Activated CD8-positive, alpha-beta memory T cell treated with anti-CD3 and anti-CD28 coated beads, Interleukin-2, amount 50 U/mL, for 48 hours (primary cell): ENCODE results near the gene CD53.

Source experiments
- DNase-seq: peaks from one replicate; pipeline ENCODE4 v3.0.0-alpha.2; 2020

Gene CD53

DNA sequence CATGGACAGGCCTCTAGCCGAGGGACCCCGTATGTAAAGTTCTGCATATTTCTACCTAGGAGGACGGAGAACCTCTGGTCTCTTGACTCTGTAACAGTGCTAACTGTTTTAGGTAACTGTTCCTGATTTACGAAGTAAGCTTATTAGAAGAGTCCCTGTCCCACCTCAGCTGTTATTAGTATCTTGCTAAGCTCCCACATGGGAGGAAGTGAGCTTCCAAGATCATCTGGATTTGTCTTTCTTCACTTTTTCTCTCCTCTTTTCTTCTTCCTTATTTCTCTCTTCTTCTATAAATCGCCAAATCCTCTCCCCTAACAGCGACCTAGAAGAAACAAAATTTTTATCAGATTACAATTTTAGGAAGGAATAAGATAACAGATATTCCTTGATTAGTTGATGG, 4.4 kb downstream of the CD53 start:
- DNase-seq = no peak

- DNase-seq = no peak
Measured at GRCh38 chr1:110877776-110878175, 4.8 kb downstream of the CD53 start.

DNA sequence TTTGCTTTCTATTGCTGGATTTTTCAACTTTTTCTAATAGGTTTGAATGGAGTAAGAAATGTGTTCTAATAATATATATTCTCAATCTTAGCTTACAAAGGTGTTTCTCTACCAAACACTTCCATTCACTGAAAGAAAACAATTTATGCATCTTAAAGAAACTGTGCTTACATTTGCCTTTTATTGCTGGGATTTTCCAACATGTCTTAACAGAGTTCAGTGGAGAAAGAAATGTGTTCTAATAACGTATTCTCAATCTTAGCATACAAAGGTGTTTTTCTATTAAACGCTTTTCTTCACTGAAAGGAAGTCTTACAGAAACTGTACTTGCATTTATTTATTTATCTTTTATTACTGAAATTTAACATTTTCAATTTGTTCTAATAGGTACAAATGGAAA, 5.6 kb downstream of the CD53 start:
- no peak for DNase-seq

GRCh38 chr1:110878993-110879392, 6.0 kb downstream of the CD53 start:
- no peak for DNase-seq

DNA sequence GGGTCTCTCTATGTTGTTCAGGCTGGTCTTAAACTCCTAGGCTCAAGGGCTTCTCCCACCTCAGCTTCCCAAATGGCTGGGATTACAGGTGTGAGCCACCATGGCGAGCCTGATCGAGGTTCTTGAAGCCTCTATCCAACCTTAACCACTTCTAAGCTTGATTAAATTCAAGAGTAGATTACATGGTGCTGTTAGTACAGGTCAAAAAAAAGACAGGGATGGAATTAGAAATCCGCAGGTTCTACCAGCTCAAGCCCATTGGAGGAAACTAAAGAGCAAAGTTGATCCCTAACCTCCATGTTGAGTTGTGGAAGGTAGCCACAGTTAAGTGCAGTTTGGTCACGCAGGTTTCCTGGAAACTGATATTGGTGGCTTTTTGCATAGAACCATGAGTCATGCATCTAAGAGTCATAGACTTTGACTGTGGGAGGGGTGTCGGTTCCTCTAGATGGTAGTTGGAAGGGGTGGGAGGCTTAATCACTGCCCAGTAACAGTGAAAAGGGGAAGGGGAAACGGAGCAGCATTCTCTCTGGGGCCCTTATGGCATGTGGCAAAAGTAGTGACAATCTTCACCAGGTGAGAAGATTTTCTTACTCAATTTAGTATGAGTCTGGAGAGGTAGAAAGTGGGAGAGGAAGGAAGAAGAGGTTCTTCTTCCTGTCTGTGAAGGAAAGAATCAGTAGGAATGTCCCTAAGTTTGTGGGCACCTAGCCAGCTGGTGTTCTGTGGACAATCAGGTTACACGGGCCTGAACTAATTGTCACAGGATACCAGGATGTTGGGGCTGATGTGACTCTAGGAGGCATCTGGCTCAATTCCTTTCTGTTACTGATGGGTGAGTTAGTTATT, 7.0 kb downstream of the CD53 start:
- DNase-seq = no peak

DNA sequence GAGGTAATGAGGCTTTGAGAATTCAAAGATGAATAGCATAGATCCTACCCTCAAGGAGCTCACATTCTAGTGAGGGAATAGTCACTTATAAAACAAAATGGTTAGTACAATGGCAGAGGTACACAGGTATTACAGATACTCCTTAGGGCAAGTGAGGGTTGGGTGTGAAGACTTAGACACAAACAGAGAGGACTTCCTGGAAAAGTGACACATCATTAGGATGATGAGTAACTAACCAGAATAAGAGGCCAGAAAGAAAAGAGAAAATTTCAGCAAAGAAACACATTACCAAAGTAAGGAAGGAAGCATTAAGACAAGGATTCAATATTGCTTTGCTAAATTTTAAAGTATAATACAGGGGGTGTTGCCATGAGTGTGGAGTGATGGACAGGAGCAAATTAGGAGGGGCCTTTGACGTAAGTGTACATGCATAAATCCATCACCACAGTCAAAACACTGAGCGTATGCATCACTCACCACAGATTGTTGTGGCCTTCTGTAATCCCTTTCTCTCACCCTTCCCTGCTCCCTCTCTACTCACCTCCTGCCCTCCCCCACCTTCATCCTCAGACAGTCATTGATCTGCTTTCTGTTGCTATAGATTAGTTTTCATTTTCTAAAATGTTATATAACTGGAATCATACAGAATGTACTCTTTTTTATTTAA, 7.9 kb downstream of the CD53 start:
- DNase-seq = no peak

DNA sequence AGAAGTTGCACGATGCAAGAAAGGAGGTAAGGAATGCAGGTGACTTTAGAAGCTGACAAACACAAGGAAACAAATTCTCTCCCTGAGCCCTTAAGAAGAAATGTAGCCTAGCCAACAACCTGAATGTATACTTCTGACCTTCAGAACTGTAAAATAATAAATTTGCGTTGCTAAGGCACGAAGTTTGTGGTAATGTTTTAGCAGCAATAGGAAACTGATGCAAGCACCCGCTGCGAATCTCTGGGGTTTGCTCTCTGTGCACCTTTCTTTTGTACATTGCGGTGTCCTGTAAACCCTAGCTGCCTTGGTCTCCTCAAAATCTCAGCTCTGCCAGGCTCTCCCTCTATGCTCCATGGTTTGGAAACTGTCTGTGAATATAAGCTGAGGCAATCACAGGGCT, 15.1 kb downstream of the CD53 start:
- DNase-seq = no peak

GRCh38 chr1:110888641-110889040, 15.7 kb downstream of the CD53 start:
- DNase-seq = no peak

GRCh38 chr1:110890474-110891196, 17.7 kb downstream of the CD53 start:
- no peak for DNase-seq

GRCh38 chr1:110893908-110894490, 21.1 kb downstream of the CD53 start:
- no peak for DNase-seq

DNA sequence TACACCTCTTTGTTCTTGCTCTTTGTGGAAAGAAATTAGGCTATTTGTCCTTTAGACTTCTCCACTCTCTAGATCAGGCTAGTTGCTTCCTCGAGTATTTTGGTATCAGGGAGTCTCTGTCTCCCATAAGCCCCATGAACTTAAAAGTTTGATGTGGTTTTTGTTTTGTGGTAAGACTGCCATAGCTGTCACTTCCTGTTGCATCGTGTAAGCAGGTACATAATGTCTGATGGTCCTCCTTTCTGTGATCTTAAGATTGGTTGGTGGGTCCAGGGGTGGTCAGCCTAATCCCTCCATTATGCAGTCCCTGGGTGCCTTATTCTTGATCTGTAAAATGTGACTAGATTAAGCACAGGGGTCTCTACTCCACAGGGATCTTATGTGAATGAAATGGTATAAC, 23.1 kb downstream of the CD53 start:
- no peak for DNase-seq

GRCh38 chr1:110897681-110898080, 24.7 kb downstream of the CD53 start:
- DNase-seq = no peak

GRCh38 chr1:110898734-110899457, 25.9 kb downstream of the CD53 start:
- no peak for DNase-seq

GRCh38 chr1:110899458-110899843, 26.5 kb downstream of the CD53 start:
- DNase-seq = no peak

GRCh38 chr1:110902820-110903463, 30.0 kb downstream of the CD53 start:
- no peak for DNase-seq

- no peak for DNase-seq
Measured at GRCh38 chr1:110903853-110904500, 31.0 kb downstream of the CD53 start.

DNA sequence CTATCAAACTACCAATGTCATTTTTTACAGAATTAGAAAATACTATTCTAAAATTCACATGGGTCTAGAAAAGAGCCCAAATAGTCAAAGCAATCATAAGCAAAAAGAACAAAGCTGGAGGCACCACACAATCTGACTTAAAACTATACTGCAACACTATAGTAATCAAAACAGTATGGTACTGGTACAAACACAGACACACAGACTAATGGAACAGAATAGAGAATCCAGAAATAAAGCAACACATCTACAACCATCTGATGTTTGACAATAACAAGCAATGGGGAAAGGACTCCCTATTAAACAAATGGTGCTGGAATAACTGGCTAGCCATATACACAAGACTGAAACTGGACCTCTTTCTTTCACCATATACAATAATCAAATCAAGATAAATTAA, 39.8 kb downstream of the CD53 start:
- DNase-seq = no peak

DNA sequence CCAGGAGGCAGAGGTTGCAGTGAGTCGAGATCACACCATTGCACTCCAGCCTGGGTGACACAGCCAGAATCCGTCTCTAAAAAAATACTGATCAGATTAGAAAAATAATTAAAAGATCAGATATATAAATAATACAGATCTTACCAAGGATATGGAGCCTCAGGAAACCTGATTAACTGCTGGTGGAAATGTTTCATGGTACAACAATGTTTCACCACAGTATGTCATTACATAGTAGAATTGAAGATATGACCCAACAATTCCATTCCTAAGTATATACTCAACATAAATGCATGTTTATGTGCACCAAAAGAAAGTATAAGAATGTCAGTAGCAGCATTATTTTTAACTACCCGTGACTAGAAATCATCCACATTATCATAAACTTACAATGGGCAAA, 41.7 kb downstream of the CD53 start:
- no peak for DNase-seq

DNA sequence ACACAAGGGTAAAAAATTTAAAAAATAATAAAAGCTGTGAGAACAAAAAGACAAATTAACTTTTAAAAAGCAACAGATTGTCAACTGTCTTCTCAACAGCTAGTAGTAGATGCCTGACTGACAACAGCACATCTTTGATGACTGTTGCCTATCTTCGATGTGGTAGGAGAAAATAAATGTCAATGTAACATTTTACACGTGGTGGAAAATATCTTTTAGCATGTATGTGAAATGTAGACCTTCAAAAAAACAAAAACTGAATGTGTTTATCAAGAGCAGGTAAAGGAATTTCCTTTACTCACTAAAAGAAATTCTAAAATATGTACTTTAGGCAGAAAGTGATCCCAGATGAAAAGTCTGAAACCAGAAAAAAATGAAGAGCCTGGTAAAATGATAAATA, 42.9 kb downstream of the CD53 start:
- no peak for DNase-seq

GRCh38 chr1:110916274-110916668, 43.3 kb downstream of the CD53 start:
- no peak for DNase-seq

- no peak for DNase-seq
Measured at GRCh38 chr1:110916669-110917306, 43.8 kb downstream of the CD53 start.
